Fibroblast of the aortic adventitia (primary cell): ENCODE measurements around the gene PARP3. TPM values are rescaled to one million over a fixed set of nuclear protein-coding genes. Genes with fewer than 3 reads are reported as not detected.

Experiments
- DNase-seq: peaks from one replicate; pipeline ENCODE4 v3.0.0-alpha.2; 2010; ENCODE audit warnings: low read depth
- H3K4me3 ChIP-seq: 2 replicates; pipeline ENCODE4 v1.5.1; 2011; ENCODE audit warnings: low read depth, mild to moderate bottlenecking, control low read depth, low read length, moderate library complexity
- total RNA-seq: library from RNA; depleted of rRNA; stranded (reverse); fragments of >200 nt; gene quantifications from 2 replicates; pipeline ENCODE4 v1.2.3, GENCODE V29; 2012; ENCODE audit warnings: low replicate concordance
- TF ChIP-seq, protein P1 (sequence below): IDR thresholded peaks from 2 replicates; pipeline ENCODE4 v1.5.1; 2011; ENCODE audit warnings: mild to moderate bottlenecking, low read length, control low read depth, inconsistent platforms; ENCODE audit not compliant: insufficient read depth

The PARP3 gene
- total RNA-seq, 1 donor = 27.1 TPM

DNA sequence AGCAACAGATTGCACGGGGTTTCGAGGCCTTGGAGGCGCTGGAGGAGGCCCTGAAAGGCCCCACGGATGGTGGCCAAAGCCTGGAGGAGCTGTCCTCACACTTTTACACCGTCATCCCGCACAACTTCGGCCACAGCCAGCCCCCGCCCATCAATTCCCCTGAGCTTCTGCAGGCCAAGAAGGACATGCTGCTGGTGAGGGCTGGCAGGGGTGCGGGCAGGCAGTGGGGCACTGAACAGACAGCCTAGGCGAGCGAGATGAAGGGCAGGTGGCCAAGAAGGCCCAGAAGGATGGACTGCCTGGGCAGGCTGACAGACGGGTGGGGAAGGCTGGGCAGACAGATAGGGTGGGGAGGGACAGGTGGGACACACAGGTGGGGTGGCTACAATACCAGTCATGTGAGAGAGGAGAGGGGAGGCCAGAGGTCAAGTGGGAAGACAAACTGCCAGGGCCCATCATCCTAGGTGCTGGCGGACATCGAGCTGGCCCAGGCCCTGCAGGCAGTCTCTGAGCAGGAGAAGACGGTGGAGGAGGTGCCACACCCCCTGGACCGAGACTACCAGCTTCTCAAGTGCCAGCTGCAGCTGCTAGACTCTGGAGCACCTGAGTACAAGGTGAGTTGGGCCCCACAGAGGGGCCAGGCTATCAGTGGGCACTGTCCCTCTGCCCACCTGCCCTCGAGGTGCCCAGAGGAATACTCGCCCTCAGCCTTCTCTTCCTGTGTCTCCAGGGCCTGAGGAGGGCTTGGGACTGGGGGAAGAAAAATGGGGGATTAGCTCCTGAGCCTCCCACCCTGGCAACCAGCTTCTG lies 3.1 kb downstream of the PARP3 start:
- TF ChIP-seq, protein P1, sequence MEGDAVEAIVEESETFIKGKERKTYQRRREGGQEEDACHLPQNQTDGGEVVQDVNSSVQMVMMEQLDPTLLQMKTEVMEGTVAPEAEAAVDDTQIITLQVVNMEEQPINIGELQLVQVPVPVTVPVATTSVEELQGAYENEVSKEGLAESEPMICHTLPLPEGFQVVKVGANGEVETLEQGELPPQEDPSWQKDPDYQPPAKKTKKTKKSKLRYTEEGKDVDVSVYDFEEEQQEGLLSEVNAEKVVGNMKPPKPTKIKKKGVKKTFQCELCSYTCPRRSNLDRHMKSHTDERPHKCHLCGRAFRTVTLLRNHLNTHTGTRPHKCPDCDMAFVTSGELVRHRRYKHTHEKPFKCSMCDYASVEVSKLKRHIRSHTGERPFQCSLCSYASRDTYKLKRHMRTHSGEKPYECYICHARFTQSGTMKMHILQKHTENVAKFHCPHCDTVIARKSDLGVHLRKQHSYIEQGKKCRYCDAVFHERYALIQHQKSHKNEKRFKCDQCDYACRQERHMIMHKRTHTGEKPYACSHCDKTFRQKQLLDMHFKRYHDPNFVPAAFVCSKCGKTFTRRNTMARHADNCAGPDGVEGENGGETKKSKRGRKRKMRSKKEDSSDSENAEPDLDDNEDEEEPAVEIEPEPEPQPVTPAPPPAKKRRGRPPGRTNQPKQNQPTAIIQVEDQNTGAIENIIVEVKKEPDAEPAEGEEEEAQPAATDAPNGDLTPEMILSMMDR = no peak
- no peak overlapping the region for H3K4me3 ChIP-seq
- no peak for DNase-seq

DNA sequence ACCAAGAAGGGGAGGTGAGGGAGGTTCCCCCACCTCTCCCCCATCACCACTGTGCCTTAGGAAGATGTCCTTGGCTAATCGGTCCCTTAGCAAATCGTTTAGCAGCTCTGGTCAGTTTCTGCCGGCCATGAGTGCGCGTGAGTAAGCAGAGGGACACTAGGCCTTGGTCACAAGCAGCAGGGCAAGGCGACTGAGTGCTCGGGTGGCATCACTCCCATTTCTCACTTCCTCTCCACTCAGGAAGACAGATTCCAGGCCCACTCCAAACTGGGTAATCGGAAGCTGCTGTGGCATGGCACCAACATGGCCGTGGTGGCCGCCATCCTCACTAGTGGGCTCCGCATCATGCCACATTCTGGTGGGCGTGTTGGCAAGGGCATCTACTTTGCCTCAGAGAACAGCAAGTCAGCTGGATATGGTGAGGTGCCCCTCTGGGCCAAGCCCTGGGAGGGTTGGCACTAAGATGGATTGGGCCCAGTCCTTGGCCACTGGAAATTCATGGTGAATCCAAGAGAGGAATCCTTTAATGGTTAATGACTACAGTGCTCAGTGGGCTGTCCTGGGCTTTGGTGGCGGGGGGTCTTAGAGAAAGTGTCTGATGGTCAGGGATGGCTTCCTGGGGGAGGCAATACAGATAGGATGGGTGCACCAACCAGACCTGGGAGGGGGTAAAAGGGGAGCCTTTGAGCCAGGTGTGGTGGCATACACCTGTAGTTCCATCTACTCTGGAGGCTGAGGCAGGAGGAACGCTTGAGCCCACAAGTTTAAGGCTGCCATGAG lies 4.0 kb downstream of the PARP3 start:
- TF ChIP-seq, protein P1 = no peak
- no peak overlapping the region for H3K4me3 ChIP-seq
- DNase-seq = no peak

GRCh38 chr3:51946796-51947195 lies 4.6 kb downstream of the PARP3 start:
- H3K4me3 ChIP-seq = no peak overlapping the region
- TF ChIP-seq, protein P1 = no peak
- no peak for DNase-seq

GRCh38 chr3:51947215-51947900 lies 5.2 kb downstream of the PARP3 start:
- TF ChIP-seq, protein P1 = no peak
- H3K4me3 ChIP-seq = no peak overlapping the region
- no peak for DNase-seq

DNA sequence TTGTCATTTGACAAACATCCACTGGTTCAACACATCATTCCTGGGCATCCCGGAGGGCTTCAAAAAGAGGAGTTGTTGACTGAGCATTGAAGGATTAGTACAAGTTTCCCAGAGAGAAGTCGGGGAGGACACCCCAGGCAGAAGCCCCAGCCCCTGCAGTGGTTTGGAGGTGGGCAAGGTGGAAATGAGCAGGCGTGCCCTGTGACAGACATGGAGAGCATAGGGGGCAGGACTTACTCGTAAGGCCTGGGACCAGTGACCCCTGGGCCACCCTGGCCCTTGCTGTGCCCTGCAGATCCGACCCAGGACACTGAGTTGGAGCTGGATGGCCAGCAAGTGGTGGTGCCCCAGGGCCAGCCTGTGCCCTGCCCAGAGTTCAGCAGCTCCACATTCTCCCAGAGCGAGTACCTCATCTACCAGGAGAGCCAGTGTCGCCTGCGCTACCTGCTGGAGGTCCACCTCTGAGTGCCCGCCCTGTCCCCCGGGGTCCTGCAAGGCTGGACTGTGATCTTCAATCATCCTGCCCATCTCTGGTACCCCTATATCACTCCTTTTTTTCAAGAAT lies 5.9 kb downstream of the PARP3 start:
- no peak for DNase-seq
- TF ChIP-seq, protein P1 = no peak
- H3K4me3 ChIP-seq = no peak overlapping the region

DNA sequence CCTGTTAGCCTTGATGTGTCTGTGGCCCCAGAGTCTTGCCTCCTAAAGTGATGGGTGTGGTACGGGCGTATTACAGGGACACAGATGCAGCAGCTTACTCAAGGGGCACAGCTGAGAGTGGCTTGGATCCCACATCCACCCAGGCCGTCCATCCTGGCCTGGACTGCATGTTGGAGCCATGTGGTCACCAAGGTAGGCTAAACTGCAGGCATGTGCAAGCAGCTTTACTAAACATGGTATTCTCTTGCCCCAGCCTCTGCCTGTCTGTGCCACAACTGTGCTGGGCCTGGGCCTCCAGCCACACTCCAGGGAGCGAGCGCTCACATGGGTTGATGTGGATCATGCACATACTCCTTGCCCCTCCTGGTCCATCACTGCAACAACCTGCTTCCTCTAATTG lies 7.0 kb downstream of the PARP3 start:
- no peak for DNase-seq
- no peak overlapping the region for H3K4me3 ChIP-seq
- TF ChIP-seq, protein P1 = no peak
